Sigmoid colon (tissue), 4 donors: ENCODE measurements around the gene C8A.

ENCODE experiments used
- CTCF ChIP-seq, 4 experiments: fragments of 450-650 bp in 3 of 4; fragments of 200-600 bp in 1 of 4; IDR thresholded peaks; one replicate each; pipeline ENCODE4 v1.5.1; 2016 to 2019; ENCODE audit warnings: antibody characterized with exemption in 4 of 4, mild to moderate bottlenecking in 3 of 4, moderate library complexity in 2 of 4
- EP300 ChIP-seq, 4 donors: sonication (generic); formaldehyde crosslinking; IDR thresholded peaks; one replicate each; pipeline ENCODE4 v1.6.1; 2017; ENCODE audit warnings: antibody characterized with exemption in 4 of 4
- POLR2A ChIP-seq, 2 donors: fragments of 450-650 bp; IDR thresholded peaks; one replicate each; pipeline ENCODE4 v1.6.1; 2016; ENCODE audit warnings: antibody characterized with exemption in 2 of 2, mild to moderate bottlenecking in 2 of 2, moderate library complexity in 2 of 2
- POLR2AphosphoS5 ChIP-seq, 4 donors: sonication (generic); formaldehyde crosslinking; IDR thresholded peaks; one replicate each; pipeline ENCODE4 v1.6.1; 2017; ENCODE audit warnings: antibody characterized with exemption in 4 of 4

- TF ChIP-seq CTCF (IDR thresholded peaks at IDR 0.05) (no peak), EP300 (IDR thresholded peaks at IDR 0.05) (no peak), POLR2A (IDR thresholded peaks at IDR 0.05) (no peak), POLR2AphosphoS5 (IDR thresholded peaks at IDR 0.05) (no peak)
These were observed 69.5 kb downstream of the C8A start for GRCh38 chr1:56924116-56924515.
